NCI-H345 (cell line): Measurements from ENCODE around the gene CPN2.
A peak's percentile ranks its signal among the peaks of the same experiment; 100 is the strongest.

ENCODE experiments used
- DNase-seq: peaks from one replicate; lab custom pipeline; 2025; lab: John Stamatoyannopoulos, UW

Gene CPN2

GRCh38 chr3:194351080-194351672, at the start of gene CPN2:
Gene CPN2, minus strand, starts transcription at chr3:194351328. Its CDS starts 8,626 bp downstream, at chr3:194342702.
- no peak for DNase-seq

- no peak for DNase-seq
Measured at GRCh38 chr3:194399874-194400411, 48.8 kb upstream of the CPN2 start.

- DNase-seq: no peak
Measured at GRCh38 chr3:194399166-194399565, 48.0 kb upstream of the CPN2 start, which contains the start of gene GP5. Gene GP5, minus strand, starts transcription at chr3:194399266. Its CDS starts 984 bp downstream, at chr3:194398282.

- no peak for DNase-seq
Measured at GRCh38 chr3:194397757-194398312, 46.7 kb upstream of the CPN2 start.

- DNase-seq: no peak
Measured at GRCh38 chr3:194396859-194397756, 46.0 kb upstream of the CPN2 start.

GRCh38 chr3:194396539-194396858, 45.4 kb upstream of the CPN2 start:
- DNase-seq: no peak

GRCh38 chr3:194395778-194396538, 44.8 kb upstream of the CPN2 start:
- DNase-seq: no peak

- peak; percentile 85 for DNase-seq
Measured at GRCh38 chr3:194395212-194395611, 44.1 kb upstream of the CPN2 start.

GRCh38 chr3:194392576-194392975, 41.4 kb upstream of the CPN2 start:
- no peak for DNase-seq

- DNase-seq: no peak
Measured at GRCh38 chr3:194390835-194391234, 39.7 kb upstream of the CPN2 start.

GRCh38 chr3:194389269-194389668, 38.1 kb upstream of the CPN2 start:
- DNase-seq: no peak

- DNase-seq: no peak
Measured at GRCh38 chr3:194387926-194388418, 36.8 kb upstream of the CPN2 start.

GRCh38 chr3:194387276-194387675, 36.1 kb upstream of the CPN2 start:
- no peak for DNase-seq

GRCh38 chr3:194386648-194387047, 35.5 kb upstream of the CPN2 start:
- peak; percentile 64 for DNase-seq

GRCh38 chr3:194386066-194386465, 34.9 kb upstream of the CPN2 start:
- DNase-seq: no peak

- DNase-seq: no peak
Measured at GRCh38 chr3:194384569-194385001, 33.5 kb upstream of the CPN2 start.

GRCh38 chr3:194384156-194384555, 33.0 kb upstream of the CPN2 start:
- DNase-seq: no peak

GRCh38 chr3:194383276-194383940, 32.3 kb upstream of the CPN2 start:
- DNase-seq: no peak

- no peak for DNase-seq
Measured at GRCh38 chr3:194382892-194383223, 31.7 kb upstream of the CPN2 start.

GRCh38 chr3:194382196-194382891, 31.2 kb upstream of the CPN2 start:
- no peak for DNase-seq

- no peak for DNase-seq
Measured at GRCh38 chr3:194381460-194381875, 30.3 kb upstream of the CPN2 start.
